AG09319 (cell line): Measurements from ENCODE around the gene PAQR6.

Source experiments
- DNase-seq: peaks from one replicate; pipeline ENCODE4 v3.0.0-alpha.2; 2010; ENCODE audit warnings: low read depth; ENCODE audit errors: extremely low read depth
- TF ChIP-seq, protein P1 (sequence below): IDR thresholded peaks from 2 replicates; pipeline ENCODE4 v1.5.1; 2011; ENCODE audit warnings: low read depth, mild to moderate bottlenecking, inconsistent platforms, low read length, moderate library complexity

Gene PAQR6

DNA sequence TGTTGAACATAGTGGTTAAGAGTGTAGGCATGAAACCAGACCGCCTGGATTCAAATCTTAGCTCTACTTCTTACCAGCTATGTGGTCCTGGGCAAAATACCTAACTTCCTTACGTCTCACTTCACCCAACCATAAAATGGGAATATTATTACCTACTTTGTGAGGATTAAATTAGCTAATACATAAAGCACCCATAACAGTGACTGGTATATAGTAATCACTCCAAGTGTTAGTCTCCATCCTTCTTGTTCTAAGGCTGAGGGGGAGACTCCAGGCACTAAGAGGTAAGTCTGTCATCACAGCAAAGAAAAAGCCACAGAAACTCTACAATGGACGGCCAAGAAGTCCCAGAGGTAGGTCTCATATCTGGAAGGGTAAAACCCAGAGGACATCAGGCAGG is 32.0 kb upstream of the PAQR6 start:
- no peak for DNase-seq
- TF ChIP-seq, protein P1, sequence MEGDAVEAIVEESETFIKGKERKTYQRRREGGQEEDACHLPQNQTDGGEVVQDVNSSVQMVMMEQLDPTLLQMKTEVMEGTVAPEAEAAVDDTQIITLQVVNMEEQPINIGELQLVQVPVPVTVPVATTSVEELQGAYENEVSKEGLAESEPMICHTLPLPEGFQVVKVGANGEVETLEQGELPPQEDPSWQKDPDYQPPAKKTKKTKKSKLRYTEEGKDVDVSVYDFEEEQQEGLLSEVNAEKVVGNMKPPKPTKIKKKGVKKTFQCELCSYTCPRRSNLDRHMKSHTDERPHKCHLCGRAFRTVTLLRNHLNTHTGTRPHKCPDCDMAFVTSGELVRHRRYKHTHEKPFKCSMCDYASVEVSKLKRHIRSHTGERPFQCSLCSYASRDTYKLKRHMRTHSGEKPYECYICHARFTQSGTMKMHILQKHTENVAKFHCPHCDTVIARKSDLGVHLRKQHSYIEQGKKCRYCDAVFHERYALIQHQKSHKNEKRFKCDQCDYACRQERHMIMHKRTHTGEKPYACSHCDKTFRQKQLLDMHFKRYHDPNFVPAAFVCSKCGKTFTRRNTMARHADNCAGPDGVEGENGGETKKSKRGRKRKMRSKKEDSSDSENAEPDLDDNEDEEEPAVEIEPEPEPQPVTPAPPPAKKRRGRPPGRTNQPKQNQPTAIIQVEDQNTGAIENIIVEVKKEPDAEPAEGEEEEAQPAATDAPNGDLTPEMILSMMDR, result no peak

DNA sequence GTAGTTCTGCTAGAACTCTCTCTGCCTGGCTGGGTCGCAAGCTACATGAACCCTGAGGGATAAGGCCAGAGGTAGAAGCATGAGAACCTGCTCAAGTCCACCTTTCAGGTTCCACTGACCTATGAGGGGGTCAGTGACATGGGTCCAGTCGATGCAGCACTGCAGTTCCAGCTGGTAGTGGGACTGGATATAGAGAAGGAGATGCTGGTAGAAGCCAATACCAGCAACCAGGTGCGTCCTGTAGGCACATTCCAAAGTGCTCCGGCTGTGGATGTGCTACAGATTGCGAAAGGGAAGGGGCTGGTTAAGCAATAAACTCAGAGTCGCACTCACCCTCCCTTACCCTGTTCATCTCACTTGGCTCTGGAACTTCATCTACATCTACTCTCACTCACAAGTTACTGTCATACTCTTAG is 29.1 kb upstream of the PAQR6 start:
- TF ChIP-seq, protein P1, result no peak
- no peak for DNase-seq

GRCh38 chr1:156276532-156276931 is 28.7 kb upstream of the PAQR6 start:
- TF ChIP-seq, protein P1, result no peak

DNA sequence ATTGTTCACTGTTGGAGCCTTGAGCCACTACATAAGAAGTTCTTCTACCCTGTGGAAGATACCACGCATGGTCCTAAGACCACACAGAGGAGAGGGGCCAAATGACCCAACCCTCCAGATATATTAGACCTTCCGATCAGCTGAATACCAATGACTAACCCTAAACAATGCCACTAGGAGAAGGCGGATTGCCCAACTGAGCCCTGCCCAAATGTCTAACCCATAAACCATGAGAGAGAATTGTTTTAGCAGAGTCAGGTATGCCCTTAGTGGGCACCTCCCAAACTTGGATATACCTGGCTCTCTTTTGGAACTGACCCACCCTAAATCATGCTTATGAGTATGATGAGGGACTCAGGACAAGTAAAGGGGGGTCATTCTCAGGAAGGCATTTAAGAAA is 22.5 kb upstream of the PAQR6 start:
- TF ChIP-seq, protein P1, result no peak
- DNase-seq, result no peak

More at GRCh38 chr1:156276532-156276931, 28.7 kb upstream of the PAQR6 start:
- no peak for DNase-seq

DNA sequence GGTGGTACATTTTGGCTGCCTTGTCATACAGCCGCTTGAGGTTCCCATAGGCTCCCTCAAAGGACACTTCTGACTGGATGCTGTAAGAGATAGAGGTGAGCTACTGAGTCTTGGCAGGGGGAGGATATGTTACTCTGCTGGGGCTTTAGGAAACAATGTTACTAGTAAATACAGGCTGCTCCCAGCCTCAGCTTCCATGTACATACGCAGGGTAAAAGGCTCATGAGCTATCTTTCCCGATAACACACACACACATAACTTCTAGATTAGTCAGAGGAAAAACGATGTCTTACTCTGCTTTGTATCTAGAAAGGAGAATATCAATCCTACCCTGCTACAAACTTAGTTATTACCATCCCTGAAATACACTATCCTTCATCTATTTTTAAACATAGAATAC is 20.5 kb upstream of the PAQR6 start:
- no peak for DNase-seq
- TF ChIP-seq, protein P1, result no peak

DNA sequence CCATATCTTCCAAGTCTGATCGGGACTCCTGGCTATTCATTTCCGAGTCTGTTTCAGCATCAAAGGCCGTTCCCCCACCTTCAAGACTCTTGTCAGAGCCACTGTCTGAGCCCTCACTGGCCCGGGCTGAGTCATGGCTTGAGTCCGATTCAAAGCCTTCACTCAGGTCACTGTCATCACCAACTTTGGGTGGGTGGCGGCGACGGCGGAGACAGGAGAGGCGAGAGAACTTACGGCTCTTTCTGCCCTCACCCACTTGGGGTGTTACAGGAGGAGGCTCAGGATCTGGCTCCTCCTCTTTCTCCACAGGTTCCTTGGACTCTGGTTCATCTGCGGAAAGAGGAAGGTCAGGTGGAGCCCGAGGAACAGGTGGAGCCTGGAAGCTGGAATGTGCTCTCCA is 18.2 kb upstream of the PAQR6 start:
- DNase-seq, result no peak
- TF ChIP-seq, protein P1, result no peak

DNA sequence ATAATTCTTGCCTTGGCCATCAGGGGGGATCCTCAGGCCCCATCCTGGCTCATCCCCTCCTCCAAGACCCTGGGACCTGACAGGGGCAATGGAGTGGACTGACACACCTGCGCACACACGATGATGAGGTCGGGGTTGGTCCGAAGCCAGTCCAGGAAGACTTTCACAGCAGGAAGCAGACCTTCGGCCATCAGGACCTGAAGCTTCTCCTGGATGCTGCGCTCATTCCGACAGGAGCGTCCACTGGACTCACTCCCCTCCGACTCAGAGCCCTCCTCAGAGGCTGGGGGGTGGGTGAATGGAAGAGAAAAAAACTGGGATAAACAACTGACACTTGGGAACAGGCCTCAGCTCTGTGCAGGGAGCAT is 15.4 kb upstream of the PAQR6 start:
- no peak for DNase-seq
- TF ChIP-seq, protein P1, result no peak
